Measurements from ENCODE around the gene BHLHA15.
"Not testable (repeated sequence)": the region's sequence is repeated elsewhere in the genome, so short reads cannot be mapped to it uniquely, and the experiment has no call there.

The BHLHA15 gene

DNA sequence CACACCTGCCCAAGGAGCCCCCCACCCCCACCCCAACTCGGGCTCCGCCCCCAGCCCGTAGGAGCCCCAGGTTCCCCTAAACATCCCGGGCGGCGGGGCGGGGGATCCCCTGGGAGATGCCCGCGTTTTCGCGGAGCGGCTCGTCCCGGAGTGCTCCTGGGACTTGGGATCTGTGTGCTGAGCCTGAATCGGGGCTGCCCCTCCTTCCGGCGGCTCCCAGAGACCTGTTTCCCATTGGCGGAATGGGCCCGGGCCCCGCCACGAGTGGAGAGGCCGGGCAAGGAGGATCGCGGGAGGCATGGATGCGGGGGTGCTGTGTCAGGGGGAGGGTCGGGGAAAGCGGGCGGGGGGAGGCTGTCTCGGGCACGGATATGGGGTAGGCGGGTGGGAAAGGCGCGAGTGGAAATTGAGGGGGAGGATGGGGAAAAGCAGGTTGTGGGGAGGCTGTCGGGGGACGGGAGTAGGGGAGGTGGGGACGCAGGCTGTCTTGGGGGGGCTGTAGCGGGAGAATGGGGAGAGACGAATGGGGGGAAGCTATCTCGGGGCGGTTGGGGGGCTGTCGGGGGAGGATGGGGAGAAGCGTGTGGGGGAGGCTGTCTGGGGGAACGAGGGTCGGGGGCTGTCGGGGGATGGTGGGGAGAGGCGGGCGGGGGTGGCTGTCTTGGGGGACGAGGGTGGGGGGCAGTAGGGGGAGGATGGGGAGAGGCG lies 572 bp upstream of the BHLHA15 start:
- no peak for DNase-seq (ENCODE audit: low read depth in 2 of 2)

- no peak for DNase-seq (ENCODE audit: low read depth in 2 of 2)
Observed at GRCh38 chr7:98211676-98212531, 665 bp downstream of the BHLHA15 start.

DNA sequence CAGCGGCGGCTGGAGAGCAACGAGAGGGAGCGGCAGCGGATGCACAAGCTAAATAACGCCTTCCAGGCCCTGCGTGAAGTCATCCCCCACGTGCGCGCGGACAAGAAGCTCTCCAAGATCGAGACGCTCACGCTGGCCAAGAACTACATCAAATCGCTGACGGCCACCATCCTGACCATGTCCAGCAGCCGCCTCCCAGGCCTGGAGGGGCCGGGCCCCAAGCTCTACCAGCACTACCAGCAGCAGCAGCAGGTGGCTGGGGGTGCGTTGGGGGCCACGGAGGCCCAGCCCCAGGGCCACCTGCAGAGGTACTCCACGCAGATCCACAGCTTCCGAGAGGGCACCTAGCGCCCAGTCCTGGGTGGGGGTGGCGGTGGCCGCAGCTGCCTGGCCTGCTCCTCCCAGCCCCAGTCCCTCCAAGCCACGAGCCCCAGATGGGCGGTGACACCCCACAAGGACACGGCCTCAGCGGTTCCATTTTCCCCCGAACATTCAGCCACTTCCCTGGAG lies 1.3 kb downstream of the BHLHA15 start:
- no peak for DNase-seq (ENCODE audit: low read depth in 2 of 2)

DNA sequence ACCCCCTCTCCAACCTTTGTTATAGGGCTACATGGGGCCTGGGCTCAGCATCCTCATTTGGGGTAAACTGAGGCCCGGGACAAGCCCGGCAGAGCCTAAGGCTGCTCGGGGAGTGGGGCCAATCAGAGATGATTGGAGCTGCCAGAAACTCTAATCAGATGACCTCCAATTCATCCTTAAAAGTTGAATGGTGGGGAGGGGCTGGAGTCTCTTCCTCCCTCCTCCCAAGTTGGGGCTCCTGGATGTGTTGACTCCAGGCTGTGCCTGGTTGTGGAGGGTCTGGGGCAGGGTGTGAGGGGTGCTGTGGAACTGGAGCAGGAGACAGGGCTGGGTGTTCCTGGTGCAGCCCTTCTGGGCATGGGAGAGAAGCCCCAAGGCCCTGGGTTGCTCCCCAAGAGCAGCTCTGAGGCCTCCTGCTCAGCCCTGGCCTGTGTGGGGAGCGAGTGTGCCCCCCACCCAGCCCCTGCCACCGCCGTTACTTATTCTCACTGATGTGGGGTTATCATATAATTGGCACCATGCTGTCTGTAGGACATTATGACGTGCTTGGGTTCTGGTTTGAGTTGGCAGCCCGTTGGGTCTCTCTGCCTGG lies 2.2 kb downstream of the BHLHA15 start:
- no peak for DNase-seq (ENCODE audit: low read depth in 2 of 2)

- DNase-seq (ENCODE audit: low read depth in 2 of 2) = no peak
Observed at GRCh38 chr7:98213888-98214810, 2.9 kb downstream of the BHLHA15 start.

- DNase-seq (ENCODE audit: low read depth in 2 of 2) = no peak
Observed at GRCh38 chr7:98214811-98215321, 3.6 kb downstream of the BHLHA15 start.

DNA sequence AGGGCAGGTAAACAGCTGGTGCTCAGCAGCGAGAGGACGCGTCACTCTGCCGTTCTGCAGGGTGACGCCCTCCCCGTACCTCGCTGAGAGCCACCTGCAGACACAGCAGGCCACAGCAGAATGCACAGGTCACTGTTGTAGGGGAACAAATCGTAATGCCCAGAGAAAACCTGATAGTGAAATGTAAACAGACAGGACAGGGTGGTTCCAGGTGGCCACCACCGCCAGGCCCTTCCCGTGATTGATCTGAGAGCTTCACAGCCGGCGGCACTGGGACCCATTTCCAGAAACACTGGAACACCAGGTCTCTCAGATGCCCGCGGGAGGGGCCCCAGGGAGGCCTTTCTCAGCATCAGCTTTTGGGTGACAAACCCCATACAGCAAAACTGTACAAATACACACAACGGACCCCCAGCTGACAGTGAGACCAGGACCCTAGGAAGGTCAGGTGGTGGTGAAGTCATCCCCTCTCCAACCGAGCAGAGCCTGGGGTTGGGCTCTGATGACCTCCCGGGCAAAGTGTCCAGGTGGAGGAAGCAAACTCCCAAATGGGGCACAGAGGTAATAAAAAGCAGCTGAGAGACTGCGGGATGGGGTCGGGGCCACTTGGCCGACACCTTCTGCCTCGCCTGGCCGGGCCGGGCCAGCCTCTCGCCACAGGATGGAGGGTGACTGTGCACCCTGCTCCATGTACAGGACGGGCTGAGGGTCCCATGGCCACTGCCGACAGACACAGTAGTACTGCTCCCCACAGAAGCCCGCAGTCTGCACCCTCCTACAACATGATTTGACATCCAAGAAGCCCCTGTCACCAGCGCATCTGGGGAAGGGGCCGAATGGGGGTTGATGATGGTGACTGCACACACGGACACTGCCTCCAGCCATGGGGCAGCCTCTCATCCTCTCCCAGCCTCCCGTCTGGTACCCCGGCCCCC lies 4.6 kb downstream of the BHLHA15 start:
- DNase-seq (ENCODE audit: low read depth in 2 of 2) = no peak

DNA sequence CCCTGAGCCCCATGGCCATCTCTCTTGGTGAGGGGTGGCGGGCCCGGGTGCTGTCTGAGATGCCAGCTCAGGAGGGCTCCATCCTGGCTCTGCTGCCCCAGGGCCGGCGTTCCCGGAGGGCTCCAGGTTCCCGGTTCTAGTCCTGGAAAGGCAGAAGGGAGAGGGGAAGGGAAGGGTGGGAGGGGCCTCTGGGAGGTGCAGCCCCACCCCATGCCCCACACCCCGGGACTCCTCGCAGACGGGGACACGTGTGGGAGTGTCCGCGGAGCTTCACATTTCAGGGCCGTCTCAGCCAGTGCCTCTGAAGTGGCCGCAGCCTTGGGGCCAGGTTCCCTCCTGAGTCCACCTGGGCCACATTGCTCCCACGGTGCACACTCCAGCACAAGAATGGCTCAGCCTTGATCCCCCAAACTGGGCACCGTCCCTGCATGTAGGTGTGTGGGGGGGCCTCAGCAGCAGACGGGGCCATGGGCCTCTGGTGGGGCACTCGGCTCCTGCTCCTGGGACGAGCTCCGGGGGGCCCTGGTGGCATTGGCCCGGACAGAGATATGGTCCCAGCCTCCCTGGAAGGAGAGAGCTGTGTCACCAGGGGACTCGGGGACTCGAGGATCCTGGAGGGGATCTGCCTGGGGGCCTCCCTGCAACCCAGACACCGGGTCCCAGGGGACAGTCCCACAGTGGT lies 5.8 kb downstream of the BHLHA15 start:
- no peak for DNase-seq (ENCODE audit: low read depth in 2 of 2)

- DNase-seq (ENCODE audit: low read depth in 2 of 2) = no peak
Observed at GRCh38 chr7:98217623-98218582, 6.7 kb downstream of the BHLHA15 start.

- not testable (repeated sequence) for DNase-seq (ENCODE audit: low read depth in 2 of 2)
Observed at GRCh38 chr7:98219382-98219781, 8.1 kb downstream of the BHLHA15 start.

DNA sequence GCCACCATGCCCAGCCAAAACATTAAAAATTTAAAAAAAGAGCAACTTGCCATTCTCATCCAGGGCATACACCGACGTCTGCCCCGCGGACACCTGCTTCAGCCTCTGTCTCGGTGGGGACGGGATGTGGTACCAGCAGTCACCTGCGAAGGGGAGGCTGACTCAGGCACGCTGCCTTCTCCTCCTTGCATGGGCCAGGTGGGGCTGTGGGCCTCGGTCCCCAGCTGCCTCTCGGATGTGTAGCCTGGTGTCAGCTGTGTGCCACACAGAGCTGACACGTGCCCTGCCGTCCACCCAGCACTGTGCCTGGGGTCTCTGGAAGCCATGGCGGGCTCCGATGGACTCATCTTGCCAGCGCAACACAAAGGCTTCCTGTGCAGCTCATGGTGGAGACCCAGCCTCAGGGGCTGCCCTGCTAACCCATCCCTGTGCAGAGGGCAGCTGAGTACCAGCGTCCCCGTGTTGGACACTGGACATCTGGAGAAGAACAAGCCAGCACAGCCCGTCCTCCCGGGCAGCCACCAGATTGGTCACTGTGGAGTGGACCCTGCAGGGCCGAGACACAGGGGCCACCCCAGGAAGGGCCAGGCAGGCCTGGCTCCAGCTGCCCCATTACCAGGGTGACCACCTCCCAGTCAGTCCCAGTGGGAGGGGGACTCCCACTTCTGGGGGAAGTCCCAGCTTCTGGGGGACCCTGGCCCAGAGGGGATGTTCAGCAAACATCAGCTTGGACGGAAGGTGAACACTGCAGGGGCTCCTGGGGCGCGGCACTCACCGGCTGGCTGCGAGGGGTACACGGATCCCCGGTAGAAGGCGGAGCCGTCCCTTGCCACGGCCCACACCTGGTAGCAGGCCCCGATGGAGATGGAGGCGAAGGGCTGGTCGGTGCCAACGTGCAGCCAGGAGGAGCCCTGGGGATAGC lies 10.6 kb downstream of the BHLHA15 start:
- DNase-seq (ENCODE audit: low read depth in 2 of 2) = no peak

DNA sequence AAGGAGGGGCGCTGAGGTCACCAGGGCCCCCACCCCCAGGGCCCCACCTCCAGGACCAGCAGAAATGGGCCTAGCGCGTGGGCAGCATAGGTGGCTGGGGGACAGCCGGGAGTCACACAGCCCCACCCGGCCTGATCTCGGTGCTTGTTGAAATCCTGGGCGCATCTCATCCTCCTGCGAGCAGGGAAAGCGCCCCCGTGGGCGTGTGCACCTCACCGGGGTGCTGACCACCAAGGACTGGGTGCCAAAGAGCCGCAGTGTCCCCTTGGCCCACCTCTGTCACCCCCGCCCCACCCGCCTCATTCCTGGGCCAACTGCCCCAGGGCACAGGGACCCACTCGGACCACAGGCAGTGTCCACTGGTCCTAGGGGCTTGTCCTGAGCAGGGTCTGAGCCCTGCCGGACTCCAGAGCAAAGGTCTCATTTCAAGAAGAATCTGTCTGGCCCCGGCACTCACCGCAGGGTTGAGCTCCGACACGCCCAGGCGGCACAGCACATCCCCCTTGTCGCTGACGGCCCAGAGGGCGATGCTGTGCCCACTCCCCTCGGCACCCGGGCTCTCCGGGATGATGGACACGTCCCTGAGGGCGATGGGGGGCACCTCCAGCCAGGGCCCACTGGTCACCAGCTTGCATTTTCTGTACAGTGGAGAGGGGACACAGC lies 11.4 kb downstream of the BHLHA15 start:
- DNase-seq (ENCODE audit: low read depth in 2 of 2) = no peak

- no peak for DNase-seq (ENCODE audit: low read depth in 2 of 2)
Observed at GRCh38 chr7:98223351-98223897, 12.2 kb downstream of the BHLHA15 start.

- DNase-seq (ENCODE audit: low read depth in 2 of 2) = no peak
Observed at GRCh38 chr7:98223898-98224700, 12.9 kb downstream of the BHLHA15 start.

GRCh38 chr7:98224701-98225181 lies 13.5 kb downstream of the BHLHA15 start:
- no peak for DNase-seq (ENCODE audit: low read depth in 2 of 2)
